SK-MEL-5 (cell line): ENCODE data around the gene VWC2L. TPM values are rescaled to one million over a fixed set of nuclear protein-coding genes. Genes with fewer than 3 reads are reported as not detected.

Source experiments
- DNase-seq: peaks from one replicate; pipeline ENCODE4 v3.0.0-alpha.2; 2016; ENCODE audit warnings: low read depth, low spot score
- in situ Hi-C: cut with HindIII; loops from 2 replicates; pipeline ENCODE4 v1.10.0; 2016; ENCODE audit warnings: low sequenced_read_pairs, high pct_unique_total_duplicates, low pct_unique_long_range_greater_than_20kb
- total RNA-seq: library from RNA; depleted of rRNA; stranded (reverse); fragments of >200 nt; shearing (Covaris generic); gene quantifications from 2 replicates; pipeline ENCODE4 v1.2.3, GENCODE V29; 2014

The VWC2L gene
- total RNA-seq, 1 experiment from 2014 or later: not detected

DNA sequence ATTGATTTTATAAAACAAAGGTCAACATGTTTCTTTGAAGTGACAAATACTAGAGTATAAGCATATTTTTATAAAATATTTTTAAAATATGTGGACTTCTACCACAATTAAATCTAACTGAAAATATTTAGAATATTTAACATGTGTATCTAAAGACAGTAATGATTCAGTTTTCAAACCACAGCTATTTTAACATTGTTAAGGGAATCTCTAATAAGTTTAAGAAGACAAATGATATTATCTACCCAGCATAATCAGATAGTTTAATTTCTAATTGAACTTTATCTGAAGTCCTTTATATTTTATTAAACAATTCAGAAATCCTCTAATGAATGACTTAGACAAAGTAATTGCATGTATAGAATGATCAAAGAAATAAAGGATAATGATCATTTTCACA lies 96.2 kb downstream of the VWC2L start:
- in situ Hi-C loops: no loop called here
- no peak for DNase-seq

DNA sequence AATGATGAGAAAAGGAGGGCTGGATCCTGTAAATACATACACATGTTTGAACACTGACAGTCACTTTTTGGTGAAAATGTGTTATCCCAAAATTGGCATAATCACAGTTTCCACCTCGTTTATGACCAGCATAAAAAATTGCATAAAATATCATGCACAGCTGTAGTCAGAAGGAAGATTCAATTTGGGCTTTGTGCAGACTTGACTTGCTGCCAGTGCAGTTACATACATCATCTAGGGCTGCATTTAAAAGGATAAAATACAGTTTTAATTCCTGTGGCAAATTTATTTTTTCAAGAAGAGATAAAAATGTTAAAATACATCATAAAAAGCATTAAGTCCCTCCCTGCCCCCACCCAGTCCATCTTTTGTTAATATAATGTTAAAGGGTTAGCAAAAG lies 103.8 kb downstream of the VWC2L start:
- no peak for DNase-seq
- in situ Hi-C loops: no loop called here

DNA sequence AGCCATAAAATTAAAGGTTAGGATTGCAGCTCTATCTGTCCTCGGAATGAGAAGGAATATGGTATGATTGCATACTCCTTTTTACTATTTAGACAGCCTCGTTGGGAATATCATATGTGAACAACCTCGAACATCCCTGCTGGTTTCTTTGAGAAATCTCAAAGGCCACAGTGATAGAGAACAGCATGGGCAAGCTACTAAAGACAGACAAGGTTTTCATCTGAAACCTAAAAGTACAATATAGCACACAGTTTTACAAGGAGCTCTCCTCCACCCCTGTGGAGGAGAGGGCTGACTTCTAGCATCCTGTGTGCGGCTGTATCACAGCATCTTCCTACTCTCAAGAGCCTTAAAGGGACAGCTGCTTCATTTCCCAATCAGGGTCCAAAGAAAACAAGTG lies 104.3 kb downstream of the VWC2L start:
- no peak for DNase-seq
- in situ Hi-C loops: no loop called here

DNA sequence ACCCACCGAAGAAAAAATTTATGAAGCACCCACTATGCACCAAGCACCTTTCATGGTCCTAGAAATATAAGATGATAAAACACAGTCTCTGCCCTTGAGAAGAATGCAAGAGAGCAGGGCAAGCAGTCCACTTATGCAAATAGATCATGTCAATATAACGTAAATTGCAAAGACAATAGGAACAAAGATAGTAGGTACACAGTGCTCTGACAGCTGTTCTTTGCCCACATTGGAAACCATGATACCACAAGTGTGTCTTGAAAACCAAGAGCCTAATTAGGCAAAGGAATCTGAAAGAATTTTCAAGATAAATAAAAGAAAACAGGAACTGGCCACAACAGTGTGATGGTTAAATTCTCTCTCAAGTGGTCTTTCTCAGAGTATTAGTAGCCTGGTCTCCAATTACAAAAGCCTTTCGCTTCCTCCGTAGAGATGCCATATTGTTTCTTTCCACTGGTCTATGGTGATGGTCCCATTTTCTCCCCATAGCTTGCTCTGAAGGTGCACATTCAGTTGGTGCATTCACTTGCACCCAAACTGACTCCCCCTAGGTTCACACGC lies 108.5 kb downstream of the VWC2L start:
- in situ Hi-C loops: no loop called here
- DNase-seq: no peak

DNA sequence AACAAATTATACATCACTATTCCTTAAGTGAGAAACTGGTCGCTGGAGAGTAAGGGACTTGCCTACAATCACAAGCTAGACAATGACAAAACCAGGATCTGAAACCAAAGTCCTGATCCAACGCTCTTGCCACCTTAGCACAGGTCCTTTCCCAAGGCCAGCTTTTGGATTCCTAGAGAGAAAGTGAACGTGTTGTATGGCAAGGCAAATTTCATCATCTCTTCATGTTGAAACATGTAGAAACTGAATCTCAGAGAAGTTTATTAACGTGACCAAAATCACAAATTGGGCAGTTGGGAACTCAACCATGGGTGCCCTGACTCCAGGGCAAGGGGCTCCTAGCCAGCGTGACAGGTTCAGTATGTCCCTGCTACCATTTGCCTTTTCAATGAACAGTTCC lies 118.2 kb downstream of the VWC2L start:
- in situ Hi-C loops: no loop called here

DNA sequence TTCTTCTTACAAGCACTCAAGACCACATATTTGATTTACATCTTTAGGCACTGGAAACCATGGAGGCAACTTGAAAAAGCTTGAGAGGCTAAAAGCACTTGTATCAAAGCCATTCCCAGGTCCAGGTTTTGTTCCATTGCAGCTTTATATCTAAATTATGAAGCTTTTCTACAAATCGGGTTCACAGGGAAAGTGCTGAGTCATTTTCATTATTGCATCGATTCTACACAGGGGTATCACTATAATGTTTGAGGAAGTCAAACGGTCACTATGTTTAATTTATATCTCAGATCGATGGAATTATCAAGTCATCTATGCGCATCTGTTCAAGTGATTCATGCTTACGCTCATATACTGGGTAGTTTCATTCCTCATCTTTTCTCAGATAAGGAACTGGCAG lies 118.7 kb downstream of the VWC2L start:
- in situ Hi-C loops: no loop called here
- DNase-seq: no peak

More for the DNA sequence above, 118.2 kb downstream of the VWC2L start:
- DNase-seq: no peak

DNA sequence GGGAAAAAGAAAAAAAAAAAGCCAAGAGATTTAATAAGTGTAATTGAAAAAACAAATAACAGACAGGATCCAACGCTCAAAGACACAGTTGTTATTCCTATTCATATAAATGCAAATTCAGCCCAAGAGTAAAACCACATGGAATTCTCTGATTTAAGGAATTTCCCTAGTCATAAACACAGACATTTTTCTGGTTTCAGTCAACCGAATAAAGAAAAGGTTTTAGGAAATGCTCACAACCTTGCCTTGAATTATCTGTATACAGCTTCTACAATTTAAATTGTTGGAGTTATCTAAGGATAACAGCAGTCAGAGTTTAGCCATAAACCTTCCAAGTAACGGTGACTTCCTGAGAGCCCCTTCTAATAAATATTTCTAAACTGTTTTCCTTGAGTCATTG lies 122.7 kb downstream of the VWC2L start:
- DNase-seq: no peak
- in situ Hi-C loops: no loop called here

DNA sequence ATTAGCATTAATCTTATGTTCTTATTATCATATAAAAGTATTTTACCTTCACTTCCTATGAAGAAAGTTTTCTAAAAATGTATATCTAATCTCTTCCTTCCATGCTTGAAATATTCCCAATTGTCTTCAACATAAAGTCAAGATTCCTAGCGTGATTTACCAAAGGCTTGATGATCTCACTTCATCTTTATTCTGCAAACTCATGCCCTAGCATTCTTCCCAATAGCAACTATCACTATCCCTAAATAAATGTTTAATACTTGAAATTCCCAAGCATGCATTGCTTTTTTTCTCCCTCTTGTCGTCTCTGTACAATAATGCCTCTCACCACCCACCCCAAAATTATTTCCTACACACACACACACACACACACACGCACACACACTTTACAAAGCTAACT lies 125.8 kb downstream of the VWC2L start:
- no peak for DNase-seq
- in situ Hi-C loops: no loop called here

DNA sequence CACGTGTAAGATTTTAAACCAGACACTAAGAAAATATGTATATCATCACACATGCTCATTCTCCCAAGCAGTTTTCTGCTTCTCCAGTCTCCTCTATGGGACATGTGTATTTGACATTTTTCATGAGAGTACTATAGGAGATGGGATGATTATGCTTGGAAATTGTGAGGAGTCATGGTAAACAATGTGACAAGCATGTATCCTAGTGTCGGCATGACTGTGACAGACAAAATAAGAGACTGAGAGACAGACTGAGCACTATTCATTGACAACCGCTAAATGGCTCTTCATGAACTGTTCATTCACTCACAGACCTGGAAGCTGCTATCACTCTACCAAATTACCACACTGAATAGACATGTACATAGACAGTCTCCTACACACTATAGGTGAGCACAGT lies 127.1 kb downstream of the VWC2L start:
- in situ Hi-C loops: no loop called here

DNA sequence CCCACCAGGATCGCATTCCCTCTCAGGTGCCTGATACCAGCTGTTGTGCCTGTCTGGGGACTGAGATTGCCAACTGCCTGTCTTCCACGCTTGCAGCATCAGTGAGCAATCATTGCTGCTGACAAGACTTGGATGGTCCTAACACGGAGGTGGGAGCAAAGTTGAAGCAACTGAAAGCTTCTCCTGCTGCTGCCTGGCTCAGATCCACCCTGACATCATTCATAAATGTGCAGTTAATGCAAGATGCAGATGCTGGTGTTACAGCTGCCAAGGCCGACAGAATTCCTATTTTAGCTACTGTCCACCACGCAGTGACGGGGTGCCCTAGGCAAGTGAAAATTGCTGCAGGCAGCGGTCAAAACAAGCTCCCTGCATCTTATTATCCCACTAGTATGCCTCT lies 131.4 kb downstream of the VWC2L start:
- in situ Hi-C loops: no loop called here
- no peak for DNase-seq

More for the DNA sequence above, 127.1 kb downstream of the VWC2L start:
- no peak for DNase-seq

DNA sequence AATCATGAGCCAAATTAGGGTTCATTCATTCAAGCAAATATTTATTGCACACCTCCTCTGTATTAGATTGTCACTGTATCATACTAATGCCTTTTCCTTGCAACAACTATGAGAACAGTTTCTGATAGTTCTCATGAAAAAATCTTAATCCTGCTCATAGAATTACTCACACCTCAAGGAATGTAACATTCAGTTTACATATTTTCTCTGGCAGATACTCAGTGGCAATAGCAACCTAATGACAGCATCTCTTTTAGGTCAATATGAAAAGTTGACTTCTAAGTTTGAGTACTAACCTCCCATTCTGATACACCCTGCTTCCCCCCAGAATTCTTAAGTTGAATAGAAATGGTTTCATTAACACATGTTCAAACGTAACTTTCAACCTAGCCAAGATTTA lies 132.0 kb downstream of the VWC2L start:
- in situ Hi-C loops: no loop called here
- DNase-seq: no peak

DNA sequence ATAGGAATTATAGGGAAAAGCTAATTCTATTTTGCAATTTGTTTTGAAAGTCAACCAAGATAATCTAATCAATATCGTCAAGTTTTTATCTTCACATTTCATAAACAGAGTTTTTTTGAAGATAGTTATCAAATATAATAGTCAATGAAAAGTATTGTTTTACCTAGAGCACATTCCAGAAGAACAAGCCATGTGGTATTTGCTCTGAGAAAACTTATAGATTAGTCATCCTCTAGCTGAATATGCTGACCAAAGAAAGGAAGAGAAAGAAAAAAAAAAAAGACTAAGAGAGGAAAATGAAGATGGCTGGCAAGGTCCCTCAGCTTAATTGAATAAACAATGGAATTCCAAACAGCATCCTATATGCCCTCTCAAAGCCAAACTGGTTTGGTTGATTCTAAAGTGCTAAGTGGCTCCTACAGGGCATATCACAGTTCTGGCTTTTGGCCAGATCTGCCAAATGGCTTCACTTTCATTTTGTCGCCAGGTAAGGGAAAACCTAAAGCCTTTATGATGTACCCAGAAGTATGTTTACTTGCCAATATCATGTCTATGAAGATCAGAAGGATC lies 132.6 kb downstream of the VWC2L start:
- in situ Hi-C loops: no loop called here
- peak; percentile 5 for DNase-seq

DNA sequence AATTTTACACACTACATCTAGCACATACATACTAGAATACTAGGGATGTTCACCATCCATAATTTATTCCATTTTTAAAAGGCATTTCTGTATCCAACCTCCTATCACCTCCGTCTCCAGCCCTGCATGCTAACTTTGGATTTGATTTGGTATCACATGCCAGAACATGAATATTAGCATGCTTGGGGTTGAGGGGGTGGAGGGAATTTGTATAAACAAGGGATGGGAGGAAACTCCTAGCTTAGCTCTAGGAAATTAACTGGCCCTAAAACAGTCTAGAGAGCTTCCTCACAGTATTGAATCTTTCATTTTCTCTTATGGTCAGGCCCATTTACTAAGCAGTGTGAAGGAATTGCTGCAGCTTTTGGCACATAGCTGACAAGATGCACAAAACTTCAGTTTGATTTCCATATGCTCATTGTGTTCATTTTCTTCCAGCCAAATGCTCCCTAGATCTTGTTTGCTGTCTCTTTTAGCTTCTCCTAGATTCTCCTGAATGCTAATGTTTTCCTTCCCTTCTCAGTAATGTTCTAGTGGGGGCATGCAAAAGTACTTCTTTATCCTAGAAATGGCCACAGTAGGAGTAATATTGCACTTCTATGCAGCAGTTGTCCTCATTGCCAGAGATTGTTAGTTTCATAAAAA lies 135.2 kb downstream of the VWC2L start:
- DNase-seq: no peak
- in situ Hi-C loops: no loop called here

DNA sequence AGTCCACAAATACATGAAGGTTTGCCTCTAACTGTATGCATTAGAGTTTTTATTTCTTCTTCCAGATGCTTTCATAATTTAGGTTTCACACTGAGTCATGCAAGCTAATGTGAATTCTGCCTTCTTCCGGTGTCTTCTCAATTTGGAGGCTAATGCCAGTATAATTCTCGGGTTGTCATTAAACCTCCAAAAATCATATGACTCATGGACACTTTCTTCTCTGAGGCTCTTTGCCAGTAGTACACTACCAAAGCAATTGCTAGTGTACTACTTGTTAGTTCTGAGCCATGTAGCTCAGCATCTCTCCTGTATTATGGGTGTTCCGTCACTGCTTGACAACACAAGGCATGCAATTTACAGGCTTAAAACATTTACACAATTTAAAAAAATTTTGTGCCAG lies 137.1 kb downstream of the VWC2L start:
- in situ Hi-C loops: no loop called here
- no peak for DNase-seq

DNA sequence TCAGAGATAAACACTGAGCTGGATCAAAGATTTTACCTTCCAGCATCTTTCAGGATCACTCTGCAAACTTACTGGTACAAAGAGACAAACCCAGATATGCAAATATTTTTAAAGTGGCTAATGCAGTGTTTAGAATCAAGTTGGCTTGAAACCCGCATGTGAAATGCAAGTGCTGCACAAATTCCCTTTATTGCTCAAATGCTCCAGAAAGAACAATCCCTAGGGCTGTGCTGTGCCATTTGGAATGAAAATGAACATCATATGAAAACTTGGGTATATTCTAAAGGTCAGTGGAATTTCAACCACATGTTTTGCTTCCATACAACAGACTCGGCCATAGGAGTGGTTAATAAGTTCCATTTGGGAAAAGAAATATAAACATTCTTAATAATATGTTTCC lies 139.1 kb downstream of the VWC2L start:
- in situ Hi-C loops: no loop called here
- no peak for DNase-seq

DNA sequence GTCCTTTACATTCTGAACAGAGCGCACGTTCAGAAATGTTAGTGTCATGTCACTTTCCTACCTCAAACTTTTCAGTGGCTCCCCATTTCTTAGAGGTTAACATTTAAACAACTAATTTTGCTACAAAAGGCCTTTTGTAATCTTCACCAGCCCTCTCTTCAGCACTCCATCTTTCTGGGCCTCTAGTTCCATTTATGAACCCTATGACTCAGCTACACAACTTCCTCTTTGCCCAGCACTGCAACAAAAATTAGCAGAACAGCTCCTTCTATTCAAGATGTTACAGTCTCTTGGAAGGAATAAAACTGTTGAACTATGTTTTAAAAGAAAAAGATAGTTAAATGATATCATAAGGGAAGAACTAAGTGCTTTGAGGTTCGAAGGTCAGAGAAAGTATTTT lies 139.9 kb downstream of the VWC2L start:
- DNase-seq: no peak
- in situ Hi-C loops: no loop called here

DNA sequence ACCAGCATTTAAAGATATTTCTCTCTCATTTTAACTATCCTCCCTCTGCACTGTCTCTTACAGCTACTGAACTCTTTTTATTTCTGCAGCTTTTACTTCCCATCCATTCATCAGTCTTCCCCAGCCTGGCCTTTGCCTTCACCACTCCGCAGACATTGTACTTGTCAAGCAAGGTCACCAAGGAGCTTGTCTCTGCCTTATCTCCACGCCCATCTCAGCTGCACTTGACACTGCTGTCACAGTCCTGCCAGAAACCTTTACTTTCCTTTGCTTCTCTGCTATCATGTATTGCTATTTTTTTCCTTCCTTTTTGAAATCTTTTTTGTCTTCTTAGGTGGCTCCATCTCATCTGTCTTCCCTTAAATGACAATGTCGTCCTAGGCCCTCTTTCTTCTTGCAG lies 147.0 kb downstream of the VWC2L start:
- in situ Hi-C loops: no loop called here
- no peak for DNase-seq

DNA sequence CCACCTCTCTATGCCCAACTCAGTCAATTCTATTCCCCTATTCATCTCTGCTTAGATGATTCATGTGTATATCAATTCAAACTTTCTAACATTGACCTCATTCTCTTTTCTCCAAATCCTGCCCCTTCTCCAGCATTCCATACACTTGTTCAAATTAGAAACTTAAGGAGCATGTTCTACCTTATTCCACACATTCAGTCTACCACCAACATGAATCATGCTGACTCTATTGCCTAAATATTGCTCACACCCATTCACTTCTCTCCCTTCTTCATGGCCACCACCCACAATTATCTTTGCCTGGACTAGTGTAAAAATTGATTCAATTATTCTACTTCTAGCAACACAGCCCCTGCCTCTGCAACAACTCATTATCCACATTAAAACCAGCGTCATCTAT lies 147.5 kb downstream of the VWC2L start:
- in situ Hi-C loops: no loop called here
- DNase-seq: no peak

DNA sequence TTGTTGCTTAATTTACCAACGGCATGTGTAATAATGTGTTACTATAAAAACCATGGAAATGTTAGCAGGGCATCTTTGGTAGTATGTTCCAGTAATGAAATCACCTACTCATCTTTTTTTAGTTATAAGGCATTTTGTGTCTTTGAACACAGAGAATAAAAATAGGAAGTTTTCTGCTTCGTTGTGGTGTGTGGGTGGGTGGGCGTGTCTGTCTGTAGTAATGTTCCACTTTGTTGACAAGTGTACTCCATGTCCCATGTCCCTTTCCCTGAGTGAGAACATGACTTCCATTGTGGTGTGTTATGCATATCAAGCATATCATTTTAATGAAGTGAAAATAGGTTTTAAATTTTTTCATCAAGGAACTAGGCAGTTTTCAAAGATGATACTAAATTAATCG lies 149.3 kb downstream of the VWC2L start:
- in situ Hi-C loops: no loop called here
- no peak for DNase-seq
